B cell (primary cell): ENCODE results near the gene CHTF18.

Experiments
- EZH2 ChIP-seq: IDR thresholded peaks from 2 replicates; pipeline ENCODE4 v1.6.1; 2012; ENCODE audit warnings: borderline replicate concordance, low read depth, mild to moderate bottlenecking, moderate library complexity, low read length; ENCODE audit not compliant: insufficient read depth, poor library complexity, severe bottlenecking
- TF ChIP-seq, protein P1 (sequence below): fragments of 200-600 bp; IDR thresholded peaks from one replicate; pipeline ENCODE4 v1.8.0; 2022; ENCODE audit warnings: antibody characterized with exemption, mild to moderate bottlenecking

GRCh38 chr16:779561-779960, 8.9 kb upstream of the CHTF18 start:
- TF ChIP-seq, protein P1, sequence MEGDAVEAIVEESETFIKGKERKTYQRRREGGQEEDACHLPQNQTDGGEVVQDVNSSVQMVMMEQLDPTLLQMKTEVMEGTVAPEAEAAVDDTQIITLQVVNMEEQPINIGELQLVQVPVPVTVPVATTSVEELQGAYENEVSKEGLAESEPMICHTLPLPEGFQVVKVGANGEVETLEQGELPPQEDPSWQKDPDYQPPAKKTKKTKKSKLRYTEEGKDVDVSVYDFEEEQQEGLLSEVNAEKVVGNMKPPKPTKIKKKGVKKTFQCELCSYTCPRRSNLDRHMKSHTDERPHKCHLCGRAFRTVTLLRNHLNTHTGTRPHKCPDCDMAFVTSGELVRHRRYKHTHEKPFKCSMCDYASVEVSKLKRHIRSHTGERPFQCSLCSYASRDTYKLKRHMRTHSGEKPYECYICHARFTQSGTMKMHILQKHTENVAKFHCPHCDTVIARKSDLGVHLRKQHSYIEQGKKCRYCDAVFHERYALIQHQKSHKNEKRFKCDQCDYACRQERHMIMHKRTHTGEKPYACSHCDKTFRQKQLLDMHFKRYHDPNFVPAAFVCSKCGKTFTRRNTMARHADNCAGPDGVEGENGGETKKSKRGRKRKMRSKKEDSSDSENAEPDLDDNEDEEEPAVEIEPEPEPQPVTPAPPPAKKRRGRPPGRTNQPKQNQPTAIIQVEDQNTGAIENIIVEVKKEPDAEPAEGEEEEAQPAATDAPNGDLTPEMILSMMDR, result no peak
- TF ChIP-seq EZH2, result no peak
